Measurements from ENCODE around the gene SPPL3.

SPPL3 gene

GRCh38 chr12:120766566-120766965 is 137.6 kb downstream of the SPPL3 start:
- Histone ChIP-seq H3K27me3 (ENCODE audit: insufficient read depth, low read depth, severe bottlenecking) (no peaks in the 10 kb centered on the region), H3K9me3 (ENCODE audit: severe bottlenecking) (no peaks in the 10 kb centered on the region), H3K27ac (no peak overlapping the region), H3K4me3 (ENCODE audit: low read depth, low read length) (no peak overlapping the region), H3K36me3 (peaks cover 57% of the 10 kb centered on the region)
- TF ChIP-seq, protein P1, sequence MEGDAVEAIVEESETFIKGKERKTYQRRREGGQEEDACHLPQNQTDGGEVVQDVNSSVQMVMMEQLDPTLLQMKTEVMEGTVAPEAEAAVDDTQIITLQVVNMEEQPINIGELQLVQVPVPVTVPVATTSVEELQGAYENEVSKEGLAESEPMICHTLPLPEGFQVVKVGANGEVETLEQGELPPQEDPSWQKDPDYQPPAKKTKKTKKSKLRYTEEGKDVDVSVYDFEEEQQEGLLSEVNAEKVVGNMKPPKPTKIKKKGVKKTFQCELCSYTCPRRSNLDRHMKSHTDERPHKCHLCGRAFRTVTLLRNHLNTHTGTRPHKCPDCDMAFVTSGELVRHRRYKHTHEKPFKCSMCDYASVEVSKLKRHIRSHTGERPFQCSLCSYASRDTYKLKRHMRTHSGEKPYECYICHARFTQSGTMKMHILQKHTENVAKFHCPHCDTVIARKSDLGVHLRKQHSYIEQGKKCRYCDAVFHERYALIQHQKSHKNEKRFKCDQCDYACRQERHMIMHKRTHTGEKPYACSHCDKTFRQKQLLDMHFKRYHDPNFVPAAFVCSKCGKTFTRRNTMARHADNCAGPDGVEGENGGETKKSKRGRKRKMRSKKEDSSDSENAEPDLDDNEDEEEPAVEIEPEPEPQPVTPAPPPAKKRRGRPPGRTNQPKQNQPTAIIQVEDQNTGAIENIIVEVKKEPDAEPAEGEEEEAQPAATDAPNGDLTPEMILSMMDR (IDR thresholded peaks at IDR 0.05; ENCODE audit: low read depth, low read length): no peak
- DNase-seq: no peak

DNA sequence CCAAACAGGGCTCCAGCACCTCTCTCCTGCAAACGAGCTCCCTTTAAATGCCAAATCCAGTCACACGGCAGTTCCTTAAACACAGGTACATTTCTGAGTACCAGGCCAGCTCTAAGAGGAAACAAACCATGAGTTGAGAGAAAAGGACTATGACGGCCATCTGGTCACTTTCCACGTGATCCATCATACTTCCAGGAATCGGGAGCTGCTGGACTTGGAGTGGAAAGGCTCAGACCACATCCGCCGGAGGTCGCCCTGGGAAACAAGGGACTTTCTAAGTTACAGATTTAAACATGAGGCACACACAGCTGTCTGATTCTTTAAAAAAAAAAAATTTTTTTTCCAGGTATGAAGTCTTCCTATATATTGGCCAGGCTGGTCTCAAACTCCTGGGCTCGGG is 139.3 kb downstream of the SPPL3 start:
- H3K9me3 ChIP-seq (ENCODE audit: severe bottlenecking): no peaks in the 10 kb centered on the region
- peak; percentile 24 for DNase-seq
- peaks cover 61% of the 10 kb centered on the region for H3K36me3 ChIP-seq
- TF ChIP-seq, protein P1 (IDR thresholded peaks at IDR 0.05; ENCODE audit: low read depth, low read length): no peak
- H3K27ac ChIP-seq: no peak overlapping the region
- no peaks in the 10 kb centered on the region for H3K27me3 ChIP-seq (ENCODE audit: insufficient read depth, low read depth, severe bottlenecking)
- H3K4me3 ChIP-seq (ENCODE audit: low read depth, low read length): no peak overlapping the region

DNA sequence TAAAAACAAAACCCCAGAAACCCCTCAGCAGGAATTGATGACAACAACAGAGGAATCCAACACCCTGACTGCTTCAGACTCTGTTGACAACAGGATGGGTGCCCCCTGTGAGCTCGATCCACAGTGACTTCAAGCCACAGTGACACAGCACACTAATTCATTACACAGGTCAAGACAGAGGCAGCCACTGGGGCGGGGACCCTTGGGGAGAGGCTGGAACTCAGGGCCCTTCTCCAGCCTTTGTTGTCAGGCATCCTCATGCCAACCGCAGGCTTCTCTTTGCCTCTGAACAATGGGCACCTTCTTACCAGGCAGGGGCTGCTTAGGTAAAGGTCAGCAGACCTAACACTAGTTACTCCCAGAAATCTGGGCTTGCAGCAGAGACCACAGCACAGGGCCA is 140.9 kb downstream of the SPPL3 start:
- TF ChIP-seq, protein P1 (IDR thresholded peaks at IDR 0.05; ENCODE audit: low read depth, low read length): no peak
- Histone ChIP-seq H3K4me3 (ENCODE audit: low read depth, low read length) (no peak overlapping the region), H3K9me3 (ENCODE audit: severe bottlenecking) (no peaks in the 10 kb centered on the region), H3K27me3 (ENCODE audit: insufficient read depth, low read depth, severe bottlenecking) (no peaks in the 10 kb centered on the region), H3K27ac (no peak overlapping the region), H3K36me3 (peaks cover 50% of the 10 kb centered on the region)
- no peak for DNase-seq

DNA sequence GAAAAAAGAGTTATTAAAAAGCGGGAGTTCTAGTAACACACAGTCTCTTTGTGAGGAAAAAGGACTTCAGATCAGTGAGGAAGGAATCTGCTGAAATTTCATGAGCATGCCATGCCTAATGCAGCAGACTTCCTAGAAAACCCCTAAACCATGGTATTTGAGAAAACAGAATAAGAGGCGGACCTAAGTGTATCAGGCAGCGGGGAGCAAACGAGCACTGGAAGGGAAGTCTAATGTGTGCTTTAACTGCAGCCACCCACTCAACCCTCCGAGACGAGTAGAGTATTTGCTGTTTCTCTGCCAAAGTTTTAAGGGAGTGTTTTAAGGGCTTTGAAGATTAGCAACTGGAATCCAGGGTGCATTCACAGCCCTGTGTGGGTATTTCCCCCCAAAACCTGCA is 142.1 kb downstream of the SPPL3 start:
- no peak for DNase-seq
- H3K27me3 ChIP-seq (ENCODE audit: insufficient read depth, low read depth, severe bottlenecking): no peaks in the 10 kb centered on the region
- no peak overlapping the region for H3K27ac ChIP-seq
- no peak overlapping the region for H3K4me3 ChIP-seq (ENCODE audit: low read depth, low read length)
- no peaks in the 10 kb centered on the region for H3K9me3 ChIP-seq (ENCODE audit: severe bottlenecking)
- TF ChIP-seq, protein P1 (IDR thresholded peaks at IDR 0.05; ENCODE audit: low read depth, low read length): no peak
- peaks cover 40% of the 10 kb centered on the region for H3K36me3 ChIP-seq

DNA sequence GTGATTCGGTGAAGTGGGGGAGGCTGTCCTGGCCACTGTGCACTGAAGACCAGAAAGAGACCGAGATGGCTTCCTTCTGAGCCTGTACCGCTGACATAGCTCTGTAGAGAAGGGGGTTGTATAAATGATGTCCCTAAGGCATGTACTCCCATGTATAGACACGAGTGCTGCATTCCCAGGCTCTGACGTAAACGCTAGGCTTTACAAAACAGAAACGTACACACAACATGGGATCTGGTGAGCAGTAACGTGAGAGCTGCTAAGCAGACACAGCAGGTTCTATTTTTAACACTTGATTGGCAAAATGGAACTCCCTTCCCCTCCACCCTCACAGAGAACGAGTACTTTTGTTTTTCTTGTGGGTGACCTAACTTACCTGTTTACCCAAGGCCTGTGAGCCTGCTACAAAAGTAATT is 142.6 kb downstream of the SPPL3 start:
- Histone ChIP-seq H3K9me3 (ENCODE audit: severe bottlenecking) (no peaks in the 10 kb centered on the region), H3K27ac (no peak overlapping the region)

More for the DNA sequence above, 142.6 kb downstream of the SPPL3 start:
- TF ChIP-seq, protein P1 (IDR thresholded peaks at IDR 0.05; ENCODE audit: low read depth, low read length): no peak
- DNase-seq: no peak
- peaks cover 34% of the 10 kb centered on the region for H3K36me3 ChIP-seq
- no peaks in the 10 kb centered on the region for H3K27me3 ChIP-seq (ENCODE audit: insufficient read depth, low read depth, severe bottlenecking)
- no peak overlapping the region for H3K4me3 ChIP-seq (ENCODE audit: low read depth, low read length)

Data from WERI-Rb-1 (cell line).